NCI-H524 (cell line): ENCODE results near the gene ITGA8.
A peak's percentile ranks its signal among the peaks of the same experiment; 100 is the strongest.
"Not testable (repeated sequence)": the region's sequence is repeated elsewhere in the genome, so short reads cannot be mapped to it uniquely, and the experiment has no call there.

Experiments
- DNase-seq, 2 experiments: peaks; one replicate each; lab custom pipeline; 2025; lab: John Stamatoyannopoulos, UW

ITGA8 gene

GRCh38 chr10:15681076-15681475, 38.6 kb downstream of the ITGA8 start:
- peak in 1 of 2 experiments; percentile 0 for DNase-seq

GRCh38 chr10:15678851-15679250, 40.9 kb downstream of the ITGA8 start:
- DNase-seq, result no peak

GRCh38 chr10:15672469-15672868, 47.3 kb downstream of the ITGA8 start:
- DNase-seq, result no peak

- no peak for DNase-seq
These were observed 48.8 kb downstream of the ITGA8 start for GRCh38 chr10:15670880-15671279.

GRCh38 chr10:15661574-15661973, 58.1 kb downstream of the ITGA8 start:
- no peak for DNase-seq

- DNase-seq, result no peak
These were observed 58.7 kb downstream of the ITGA8 start for GRCh38 chr10:15660990-15661389.

GRCh38 chr10:15658069-15658702, 61.5 kb downstream of the ITGA8 start:
- no peak for DNase-seq

GRCh38 chr10:15652757-15653156, 67.0 kb downstream of the ITGA8 start:
- no peak for DNase-seq

GRCh38 chr10:15652117-15652516, 67.6 kb downstream of the ITGA8 start:
- DNase-seq, result no peak

GRCh38 chr10:15651175-15651574, 68.5 kb downstream of the ITGA8 start:
- DNase-seq, result no peak

GRCh38 chr10:15642095-15642494, 77.6 kb downstream of the ITGA8 start:
- no peak for DNase-seq

- no peak for DNase-seq
These were observed 79.1 kb downstream of the ITGA8 start for GRCh38 chr10:15640536-15641085.

GRCh38 chr10:15636446-15636845, 83.3 kb downstream of the ITGA8 start:
- no peak for DNase-seq

- peak in 1 of 2 experiments; percentile 35 for DNase-seq
These were observed 87.1 kb downstream of the ITGA8 start for GRCh38 chr10:15632456-15633091.

- DNase-seq, result not testable (repeated sequence)
These were observed 88.5 kb downstream of the ITGA8 start for GRCh38 chr10:15631205-15631604.

GRCh38 chr10:15630353-15630752, 89.4 kb downstream of the ITGA8 start:
- DNase-seq, result no peak

- no peak for DNase-seq
These were observed 92.0 kb downstream of the ITGA8 start for GRCh38 chr10:15627617-15628196.

GRCh38 chr10:15626937-15627336, 92.8 kb downstream of the ITGA8 start:
- DNase-seq, result no peak

- DNase-seq, result no peak
These were observed 94.5 kb downstream of the ITGA8 start for GRCh38 chr10:15625261-15625660.

GRCh38 chr10:15624401-15625196, 95.1 kb downstream of the ITGA8 start:
- DNase-seq, result peak in 1 of 2 experiments; percentile 39

- DNase-seq, result no peak
These were observed 98.7 kb downstream of the ITGA8 start for GRCh38 chr10:15620836-15621515.

GRCh38 chr10:15620337-15620736, 99.4 kb downstream of the ITGA8 start:
- no peak for DNase-seq
